Astrocyte of the spinal cord (primary cell): ENCODE measurements around the gene NOLC1.

Experiments used
- DNase-seq: peaks from one replicate; pipeline ENCODE4 v3.0.0; 2011; ENCODE audit warnings: low read depth, low spot score
- H3K4me3 ChIP-seq: 2 replicates; pipeline ENCODE4 v1.5.1; 2011; ENCODE audit warnings: low read depth, mild to moderate bottlenecking, low read length, moderate library complexity
- in situ Hi-C: cut with HindIII; loops from 2 replicates; pipeline ENCODE4 v1.10.0; 2017; ENCODE audit warnings: low sequenced_read_pairs
- TF ChIP-seq, protein P1 (sequence below): IDR thresholded peaks from 2 replicates; pipeline ENCODE4 v1.5.1; 2012; ENCODE audit warnings: low read depth, mild to moderate bottlenecking, low read length, inconsistent platforms

NOLC1 gene

DNA sequence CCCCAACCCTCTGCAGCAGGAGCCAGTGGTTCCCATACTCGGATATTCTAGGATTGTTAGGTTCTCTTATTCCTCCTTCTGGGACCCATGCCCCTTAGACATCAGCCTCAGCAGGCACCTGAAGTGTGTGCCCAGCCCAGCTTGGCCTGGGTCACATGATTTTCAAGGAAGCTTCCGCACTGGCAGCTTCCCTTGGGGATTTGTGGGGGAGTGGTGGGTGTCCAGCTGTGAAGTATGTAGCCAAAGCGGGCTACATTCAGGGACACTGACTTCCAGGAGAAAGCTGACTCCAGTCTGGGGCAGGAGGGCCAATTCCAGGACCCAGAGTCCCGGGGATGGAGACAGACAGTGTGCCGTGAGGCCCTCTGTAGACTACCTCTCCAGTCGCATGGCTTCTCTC, 33.3 kb upstream of the NOLC1 start:
- DNase-seq: peak; percentile 22
- in situ Hi-C loops: no loop called here
- TF ChIP-seq, protein P1, sequence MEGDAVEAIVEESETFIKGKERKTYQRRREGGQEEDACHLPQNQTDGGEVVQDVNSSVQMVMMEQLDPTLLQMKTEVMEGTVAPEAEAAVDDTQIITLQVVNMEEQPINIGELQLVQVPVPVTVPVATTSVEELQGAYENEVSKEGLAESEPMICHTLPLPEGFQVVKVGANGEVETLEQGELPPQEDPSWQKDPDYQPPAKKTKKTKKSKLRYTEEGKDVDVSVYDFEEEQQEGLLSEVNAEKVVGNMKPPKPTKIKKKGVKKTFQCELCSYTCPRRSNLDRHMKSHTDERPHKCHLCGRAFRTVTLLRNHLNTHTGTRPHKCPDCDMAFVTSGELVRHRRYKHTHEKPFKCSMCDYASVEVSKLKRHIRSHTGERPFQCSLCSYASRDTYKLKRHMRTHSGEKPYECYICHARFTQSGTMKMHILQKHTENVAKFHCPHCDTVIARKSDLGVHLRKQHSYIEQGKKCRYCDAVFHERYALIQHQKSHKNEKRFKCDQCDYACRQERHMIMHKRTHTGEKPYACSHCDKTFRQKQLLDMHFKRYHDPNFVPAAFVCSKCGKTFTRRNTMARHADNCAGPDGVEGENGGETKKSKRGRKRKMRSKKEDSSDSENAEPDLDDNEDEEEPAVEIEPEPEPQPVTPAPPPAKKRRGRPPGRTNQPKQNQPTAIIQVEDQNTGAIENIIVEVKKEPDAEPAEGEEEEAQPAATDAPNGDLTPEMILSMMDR: no peak
- peak overlapping the region; percentile 78 for H3K4me3 ChIP-seq

DNA sequence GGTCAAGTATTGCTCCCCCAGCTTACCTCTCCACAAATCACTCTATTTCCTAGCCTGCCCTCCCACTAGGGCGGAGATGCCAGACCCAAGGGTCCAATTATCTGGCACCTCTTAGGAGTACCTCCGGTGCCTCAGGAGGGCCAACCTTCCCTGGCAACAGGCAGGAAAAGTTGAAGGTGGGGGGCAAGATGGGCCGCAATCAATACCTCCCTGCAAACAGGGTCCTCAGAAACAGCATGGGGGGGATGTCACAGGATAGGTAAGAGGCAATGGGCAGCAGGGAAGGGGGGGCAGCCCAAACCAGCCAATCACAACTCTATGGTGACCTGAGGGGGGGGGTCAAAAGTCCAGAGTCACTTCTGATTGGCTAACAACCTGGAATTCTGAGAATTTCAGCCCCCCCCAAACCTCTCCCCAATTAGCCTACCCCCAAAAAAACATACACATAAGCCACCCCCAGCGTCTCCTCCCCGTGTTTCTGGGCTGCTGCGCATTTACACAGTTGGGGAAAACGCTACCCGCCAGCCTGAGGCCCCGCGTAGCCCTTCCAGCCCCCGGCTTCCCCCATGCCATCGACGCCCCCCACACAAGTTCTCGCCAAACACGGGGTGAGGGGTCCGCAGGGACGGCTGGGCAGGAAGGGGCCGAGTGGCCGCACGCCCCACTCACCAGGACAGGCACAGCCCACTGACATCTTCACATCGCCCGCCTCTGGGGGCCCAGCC, 32.6 kb upstream of the NOLC1 start:
- peak overlapping the region; percentile 78 for H3K4me3 ChIP-seq
- in situ Hi-C loops: no loop called here
- TF ChIP-seq, protein P1: no peak
- peak; percentile 65 for DNase-seq

DNA sequence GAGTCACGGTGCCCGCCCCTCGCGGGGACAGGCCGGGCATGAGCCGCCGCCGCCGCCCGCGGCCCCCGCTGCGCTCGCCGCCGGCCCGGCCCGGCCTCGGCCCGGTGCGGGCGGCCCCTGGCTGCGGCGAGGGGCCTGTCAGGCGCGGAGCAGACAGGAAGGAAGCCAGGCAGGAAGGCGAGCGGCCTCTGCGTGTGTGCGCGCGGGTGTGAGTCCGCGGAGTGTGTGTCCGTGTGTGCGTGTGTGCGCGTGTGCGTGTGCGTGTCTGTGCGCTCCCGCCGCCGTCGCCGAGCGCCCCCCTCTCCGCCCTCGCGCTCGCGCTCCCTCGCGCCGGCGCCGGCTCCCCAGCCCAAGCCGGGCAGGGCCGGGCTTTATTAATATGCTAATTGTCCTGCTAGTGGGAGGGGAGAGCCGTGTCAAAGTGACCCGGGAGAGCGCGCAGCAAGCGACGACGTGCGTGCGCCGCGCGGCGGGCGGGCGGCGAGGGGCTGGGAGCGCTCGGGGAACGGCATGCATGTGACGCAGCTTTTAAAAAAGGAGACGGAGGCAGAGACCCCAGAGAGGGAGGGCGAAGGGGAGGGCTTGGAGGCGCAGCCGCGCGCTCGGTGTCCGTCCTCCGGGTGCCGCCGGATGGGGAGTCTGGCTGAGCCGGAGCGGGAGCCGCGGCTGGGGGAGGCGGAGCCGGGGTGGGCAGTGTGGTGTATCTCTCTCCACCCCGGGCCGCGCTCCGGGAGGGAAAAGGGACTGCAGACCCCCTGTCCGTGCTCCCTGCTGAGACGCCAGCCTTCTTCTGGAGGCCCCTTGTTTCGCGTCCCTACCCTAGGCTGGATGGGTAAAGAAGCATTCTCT, 31.8 kb upstream of the NOLC1 start, which contains the start of gene LDB1:
LDB1 (minus strand) TSS at position 227 of the 849 bp plus-strand sequence. CDS start 258 bp downstream, outside the sequence.
- peak within 1 kb of the TSS; percentile 78 for H3K4me3 ChIP-seq
- in situ Hi-C loops: no loop called here
- DNase-seq: peak; percentile 80
- TF ChIP-seq, protein P1: peak; percentile 13

DNA sequence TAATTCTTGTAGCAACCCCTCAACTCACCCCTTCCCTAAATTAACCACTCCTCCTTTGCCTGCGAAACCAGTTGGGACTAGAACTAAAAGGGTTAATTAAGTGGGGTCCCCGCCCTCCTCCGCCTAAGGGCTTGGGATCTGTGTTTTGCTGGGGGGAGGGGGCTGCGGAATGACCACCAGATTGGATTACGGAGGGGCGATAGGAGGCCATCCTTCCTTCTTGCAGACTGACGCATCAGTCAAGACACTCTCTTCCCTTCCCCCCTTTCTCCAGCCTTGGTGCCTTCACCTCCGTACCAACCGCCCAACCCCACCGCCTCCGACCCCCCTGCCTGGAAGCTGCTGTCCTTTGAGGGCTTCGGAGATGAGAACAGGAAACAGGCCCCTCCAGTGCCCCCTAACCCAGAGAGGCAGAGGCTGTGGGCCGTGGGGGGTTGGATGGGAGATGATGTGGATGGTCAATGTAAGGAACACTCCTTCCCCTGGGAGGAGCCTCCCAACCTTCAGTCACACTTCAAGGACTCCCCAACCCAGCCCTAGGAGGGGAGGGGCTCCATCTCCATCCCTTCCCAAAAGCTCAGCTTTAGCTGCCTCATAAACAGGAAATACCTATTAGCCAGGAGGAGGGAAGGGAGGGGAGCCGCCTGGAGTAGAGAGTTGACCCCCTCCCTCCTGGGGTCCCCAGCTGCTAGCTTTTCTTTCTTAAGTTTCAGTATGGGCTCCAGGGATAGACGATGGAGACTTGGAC, 31.0 kb upstream of the NOLC1 start:
- peak; percentile 80 for DNase-seq
- in situ Hi-C loops: no loop called here
- TF ChIP-seq, protein P1: no peak
- H3K4me3 ChIP-seq: peak overlapping the region; percentile 78

DNA sequence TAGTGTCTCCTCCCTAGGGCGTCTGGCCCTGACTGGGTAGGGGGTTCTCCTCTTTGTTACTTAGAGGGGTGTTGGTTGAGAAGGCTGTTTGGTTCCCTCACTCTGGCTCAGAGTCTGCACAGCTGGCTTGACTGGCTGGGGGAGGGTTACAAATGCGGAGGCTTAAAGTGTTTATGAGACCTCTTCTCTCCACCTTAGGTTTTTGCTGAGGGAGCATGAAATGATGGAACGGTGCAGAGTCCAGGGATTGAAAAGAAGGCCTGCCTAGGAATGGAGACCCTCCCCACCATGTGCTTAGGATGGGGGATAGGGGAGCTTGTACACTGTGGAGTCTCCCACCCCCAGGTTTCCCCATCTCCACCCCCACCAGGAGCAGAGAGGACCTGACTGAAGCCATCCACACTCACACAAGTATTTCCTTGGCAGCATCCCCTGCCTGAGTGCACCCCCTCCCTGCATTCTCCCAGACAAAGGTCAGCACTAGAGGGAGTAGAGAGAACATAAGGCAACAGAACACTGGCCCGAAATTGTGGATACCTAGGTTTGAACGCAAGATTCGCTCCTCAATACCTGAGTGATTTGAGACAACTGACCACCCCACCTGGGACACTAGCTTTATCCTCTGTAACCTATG, 30.3 kb upstream of the NOLC1 start:
- H3K4me3 ChIP-seq: no peak overlapping the region
- TF ChIP-seq, protein P1: peak; percentile 26
- in situ Hi-C loops: no loop called here
- peak; percentile 33 for DNase-seq

DNA sequence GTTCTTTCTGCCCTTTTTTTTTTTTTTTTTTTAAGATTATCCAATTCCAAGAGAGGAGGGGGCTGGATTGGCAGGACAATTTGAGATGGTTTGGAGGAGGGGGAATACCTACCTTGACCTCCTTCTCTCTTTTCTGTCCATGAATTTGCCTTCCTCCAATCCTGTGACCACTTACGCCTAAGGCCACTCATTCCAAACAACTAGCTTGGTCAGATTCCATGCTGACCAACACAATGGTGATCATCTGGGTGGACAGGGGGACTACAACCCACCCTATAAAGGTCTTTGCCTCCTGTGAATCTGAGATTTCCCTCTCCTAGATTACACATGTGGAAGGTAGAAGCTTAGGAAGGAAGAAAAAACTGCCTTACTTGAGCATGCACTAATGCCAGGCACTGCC, 29.7 kb upstream of the NOLC1 start:
- TF ChIP-seq, protein P1: no peak
- in situ Hi-C loops: no loop called here
- H3K4me3 ChIP-seq: no peak overlapping the region
- no peak for DNase-seq
